H9 (cell line): Measurements from ENCODE around the gene ACSF3. TPM values are rescaled to one million over a fixed set of nuclear protein-coding genes. Genes with fewer than 3 reads are reported as not detected.

Experiments
- DNase-seq: peaks from one replicate; pipeline ENCODE4 v3.0.0-alpha.2; 2017
- H2AFZ ChIP-seq: one replicate; pipeline ENCODE4 v1.6.1; 2013; ENCODE audit warnings: mild to moderate bottlenecking, low read length, control low read depth, moderate library complexity
- H2AK5ac ChIP-seq: 2 replicates; pipeline ENCODE4 v1.6.1; 2013; ENCODE audit warnings: low read length, control low read depth, mixed read lengths; ENCODE audit not compliant: insufficient read length
- H2BK120ac ChIP-seq: one replicate; pipeline ENCODE4 v1.6.1; 2013; ENCODE audit warnings: low read depth, mild to moderate bottlenecking, low read length, control low read depth, inconsistent platforms; ENCODE audit not compliant: poor library complexity, severe bottlenecking
- H2BK12ac ChIP-seq: 2 replicates; pipeline ENCODE4 v1.6.1; 2013; ENCODE audit warnings: low read length, control low read depth, mixed read lengths, low read depth; ENCODE audit not compliant: insufficient read length
- H2BK15ac ChIP-seq: 2 replicates; pipeline ENCODE4 v1.6.1; 2013; ENCODE audit warnings: low read depth, low read length, control low read depth
- H2BK20ac ChIP-seq: one replicate; pipeline ENCODE4 v1.6.1; 2013; ENCODE audit warnings: low read depth, mild to moderate bottlenecking, low read length, control low read depth, inconsistent platforms; ENCODE audit not compliant: poor library complexity, severe bottlenecking
- H2BK5ac ChIP-seq: 2 replicates; pipeline ENCODE4 v1.6.1; 2013; ENCODE audit warnings: low read length, control low read depth, mixed read lengths; ENCODE audit not compliant: insufficient read length
- H3K14ac ChIP-seq: 2 replicates; pipeline ENCODE4 v1.6.1; 2013; ENCODE audit warnings: low read length, control low read depth; ENCODE audit not compliant: insufficient read depth
- H3K18ac ChIP-seq: 2 replicates; pipeline ENCODE4 v1.6.1; 2013; ENCODE audit warnings: low read depth, mild to moderate bottlenecking, mixed read lengths, low read length, control low read depth; ENCODE audit not compliant: insufficient read length
- H3K23ac ChIP-seq: 2 replicates; pipeline ENCODE4 v1.6.1; 2013; ENCODE audit warnings: low read length, control low read depth, mixed read lengths, low read depth; ENCODE audit not compliant: insufficient read length
- H3K23me2 ChIP-seq: 2 replicates; pipeline ENCODE4 v1.6.1; 2013; ENCODE audit warnings: low read depth, mild to moderate bottlenecking, mixed read lengths, low read length, control low read depth; ENCODE audit not compliant: insufficient read length, poor library complexity, severe bottlenecking
- H3K27ac ChIP-seq: 2 replicates; pipeline ENCODE4 v1.5.1; 2013; ENCODE audit warnings: low read length, control low read depth, mixed read lengths, low read depth; ENCODE audit not compliant: insufficient read length
- H3K27me3 ChIP-seq: 2 replicates; pipeline ENCODE4 v1.6.1; 2013; ENCODE audit warnings: low read length, control low read depth, inconsistent platforms; ENCODE audit not compliant: insufficient read depth
- H3K4ac ChIP-seq: 2 replicates; pipeline ENCODE4 v1.6.1; 2013; ENCODE audit warnings: low read depth, mild to moderate bottlenecking, control low read depth, inconsistent platforms, low read length, moderate library complexity
- H3K4me1 ChIP-seq: 2 replicates; pipeline ENCODE4 v1.6.1; 2013; ENCODE audit warnings: low read length, control low read depth, inconsistent platforms; ENCODE audit not compliant: insufficient read depth
- H3K4me2 ChIP-seq: 2 replicates; pipeline ENCODE4 v1.6.1; 2013; ENCODE audit warnings: low read length, control low read depth, mixed read lengths; ENCODE audit not compliant: insufficient read length, insufficient read depth
- H3K56ac ChIP-seq: 2 replicates; pipeline ENCODE4 v1.6.1; 2013; ENCODE audit warnings: low read depth, mild to moderate bottlenecking, mixed read lengths, low read length, control low read depth; ENCODE audit not compliant: insufficient read length
- H3K79me1 ChIP-seq: 2 replicates; pipeline ENCODE4 v1.6.1; 2013; ENCODE audit warnings: low read depth, mild to moderate bottlenecking, moderate library complexity, low read length, control low read depth, inconsistent platforms; ENCODE audit not compliant: insufficient read depth, poor library complexity, severe bottlenecking
- H3K79me2 ChIP-seq: 2 replicates; pipeline ENCODE4 v1.6.1; 2013; ENCODE audit warnings: low read length, control low read depth, inconsistent platforms; ENCODE audit not compliant: insufficient read depth
- H3K9ac ChIP-seq: 2 replicates; pipeline ENCODE4 v1.6.1; 2013; ENCODE audit warnings: low read length, control low read depth, mixed read lengths; ENCODE audit not compliant: insufficient read length; ENCODE audit errors: extremely low read depth
- H3K9me3 ChIP-seq: one replicate; pipeline ENCODE4 v1.6.1; 2013; ENCODE audit warnings: low read depth, low read length, inconsistent platforms; ENCODE audit not compliant: control insufficient read depth
- H3T11ph ChIP-seq: one replicate; pipeline ENCODE4 v1.6.1; 2013; ENCODE audit warnings: mild to moderate bottlenecking, low read length, control low read depth, inconsistent platforms
- H4K20me1 ChIP-seq: one replicate; pipeline ENCODE4 v1.6.1; 2013; ENCODE audit not compliant: control insufficient read depth, insufficient read length, insufficient read depth
- H4K5ac ChIP-seq: 2 replicates; pipeline ENCODE4 v1.6.1; 2013; ENCODE audit warnings: low read depth, mild to moderate bottlenecking, mixed read lengths, low read length, control low read depth; ENCODE audit not compliant: insufficient read length
- H4K8ac ChIP-seq: replicated peaks from 2 replicates; pipeline ENCODE4 v1.6.1; 2013; ENCODE audit warnings: low read length, control low read depth, mixed read lengths, low read depth; ENCODE audit not compliant: insufficient read length
- H4K91ac ChIP-seq: 2 replicates; pipeline ENCODE4 v1.6.1; 2013; ENCODE audit warnings: low read depth, mild to moderate bottlenecking, moderate library complexity, mixed read lengths, low read length, control low read depth; ENCODE audit not compliant: insufficient read length
- H3K27ac Mint-ChIP-seq, 3 experiments: 2 replicates in 2 of 3; 3 replicates in 1 of 3; pipeline ENCODE4 v1.8.0; 2020 to 2021; ENCODE audit warnings: mixed read lengths in 3 of 3, mild to moderate bottlenecking in 1 of 3, moderate library complexity in 1 of 3
- H3K27me3 Mint-ChIP-seq: 2 replicates; pipeline ENCODE4 v1.8.0; 2021; ENCODE audit warnings: low read depth, mild to moderate bottlenecking, moderate library complexity, mixed read lengths
- H3K36me3 Mint-ChIP-seq, 3 experiments: 2 replicates in 2 of 3; 3 replicates in 1 of 3; pipeline ENCODE4 v1.8.0; 2020 to 2021; ENCODE audit warnings: low read depth in 3 of 3, mixed read lengths in 3 of 3; ENCODE audit not compliant: insufficient read depth in 1 of 3
- H3K4me1 Mint-ChIP-seq, 2 experiments: 2 replicates each; pipeline ENCODE4 v1.8.0; 2020; ENCODE audit warnings: mixed read lengths in 2 of 2
- H3K4me3 Mint-ChIP-seq, 2 experiments: 2 replicates in 1 of 2; 3 replicates in 1 of 2; pipeline ENCODE4 v1.8.0; 2020 to 2021; ENCODE audit warnings: mild to moderate bottlenecking in 2 of 2, mixed read lengths in 2 of 2, moderate library complexity in 1 of 2
- H3K9me3 Mint-ChIP-seq, 2 experiments: 2 replicates in 1 of 2; 3 replicates in 1 of 2; pipeline ENCODE4 v1.8.0; 2020; ENCODE audit warnings: mild to moderate bottlenecking in 2 of 2, mixed read lengths in 2 of 2, moderate library complexity in 1 of 2
- WGBS: extraction: QIAGEN DNeasy Blood & Tissue Kit; methylation state at CpG from one replicate; pipeline ENCODE4 v1.1.7; 2013; ENCODE audit warnings: missing lambda C conversion rate, low lambda C conversion rate, mixed read lengths; ENCODE audit not compliant: insufficient read length; ENCODE audit errors: extremely low coverage; 5-methylcytosine and 5-hydroxymethylcytosine counted together
- total RNA-seq: library from RNA; stranded (reverse); gene quantifications from 2 replicates; pipeline ENCODE4 v1.2.1, GENCODE V29; 2021
- TF ChIP-seq, protein P1 (sequence below): fragments of 200-600 bp; sonication (generic); conservative IDR thresholded peaks from 3 replicates; pipeline ENCODE4 v1.8.0; 2021; ENCODE audit warnings: antibody characterized with exemption, mild to moderate bottlenecking

ACSF3 gene
- total RNA-seq, 1 experiment from 2014 or later: 31.3 TPM

DNA sequence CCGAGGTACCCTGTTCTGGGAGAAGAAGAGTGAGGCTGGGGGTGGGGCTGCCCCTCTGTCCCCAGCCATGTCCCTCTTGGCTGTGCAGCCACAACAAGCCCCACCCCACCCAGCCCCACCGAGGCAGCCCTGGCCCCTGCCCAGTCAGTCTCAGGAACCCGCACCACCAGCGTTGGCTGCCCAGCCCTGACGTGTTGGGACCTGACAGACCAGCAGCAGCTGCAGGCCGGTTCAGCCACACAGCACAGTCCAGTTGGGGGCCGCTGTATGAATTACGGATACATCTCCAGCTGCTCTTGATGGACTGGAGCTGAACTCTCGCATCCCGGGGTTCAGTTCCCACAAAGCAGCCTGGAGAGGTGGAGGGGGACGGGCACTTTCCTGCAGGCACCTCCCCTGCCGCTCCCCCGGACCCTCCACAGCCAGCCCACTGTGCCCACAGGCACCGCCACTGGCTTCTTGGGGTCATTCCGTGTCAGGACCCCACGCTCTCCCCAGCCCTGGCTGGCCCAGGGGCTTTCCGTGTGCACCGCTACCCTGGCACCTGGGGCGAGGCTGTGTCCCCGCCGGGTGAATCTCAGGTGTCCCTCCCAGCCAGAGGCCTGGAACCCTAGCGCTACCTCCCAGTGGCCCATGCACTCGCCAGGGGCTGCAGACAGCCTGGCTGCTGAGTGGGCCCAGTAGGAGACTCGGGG lies 84.9 kb downstream of the ACSF3 start:
- no peak overlapping the region for H2BK20ac ChIP-seq
- H3K14ac ChIP-seq: no peak overlapping the region
- no peaks in the 10 kb centered on the region for H3K79me1 ChIP-seq
- Mint-ChIP-seq H3K27me3 (peaks cover 13% of the 10 kb centered on the region), H3K36me3 (no peaks in the 10 kb centered on the region), H3K4me3 (no peak overlapping the region), H3K4me1 (peaks cover 2 to 8% of the 10 kb centered on the region in 2 experiments; a peak in 2 of 4 replicates), H3K27ac (no peak overlapping the region), H3K9me3 (no peaks in the 10 kb centered on the region; a peak in 1 of 5 replicates)
- H3K27me3 ChIP-seq: no peaks in the 10 kb centered on the region
- no peaks in the 10 kb centered on the region for H3K23me2 ChIP-seq
- no peaks in the 10 kb centered on the region for H4K20me1 ChIP-seq
- no peak overlapping the region for H4K91ac ChIP-seq
- H2BK5ac ChIP-seq: no peak overlapping the region
- H3K27ac ChIP-seq: no peak overlapping the region
- no peaks in the 10 kb centered on the region for H3K9me3 ChIP-seq
- no peak overlapping the region for H2AFZ ChIP-seq
- H3K23ac ChIP-seq: no peak overlapping the region
- no peak overlapping the region for H3K56ac ChIP-seq
- H3K4ac ChIP-seq: no peak overlapping the region
- H3K79me2 ChIP-seq: no peaks in the 10 kb centered on the region
- H3K9ac ChIP-seq: no peak overlapping the region
- no peak overlapping the region for H4K5ac ChIP-seq
- no peak overlapping the region for H2BK15ac ChIP-seq
- H3K4me1 ChIP-seq: no peaks in the 10 kb centered on the region
- H4K8ac ChIP-seq: no peak overlapping the region
- WGBS: no CpG with 5 or more reads among the region's 24 CpGs
- DNase-seq: no peak
- no peak overlapping the region for H2BK12ac ChIP-seq
- no peak overlapping the region for H3K18ac ChIP-seq
- TF ChIP-seq, protein P1, sequence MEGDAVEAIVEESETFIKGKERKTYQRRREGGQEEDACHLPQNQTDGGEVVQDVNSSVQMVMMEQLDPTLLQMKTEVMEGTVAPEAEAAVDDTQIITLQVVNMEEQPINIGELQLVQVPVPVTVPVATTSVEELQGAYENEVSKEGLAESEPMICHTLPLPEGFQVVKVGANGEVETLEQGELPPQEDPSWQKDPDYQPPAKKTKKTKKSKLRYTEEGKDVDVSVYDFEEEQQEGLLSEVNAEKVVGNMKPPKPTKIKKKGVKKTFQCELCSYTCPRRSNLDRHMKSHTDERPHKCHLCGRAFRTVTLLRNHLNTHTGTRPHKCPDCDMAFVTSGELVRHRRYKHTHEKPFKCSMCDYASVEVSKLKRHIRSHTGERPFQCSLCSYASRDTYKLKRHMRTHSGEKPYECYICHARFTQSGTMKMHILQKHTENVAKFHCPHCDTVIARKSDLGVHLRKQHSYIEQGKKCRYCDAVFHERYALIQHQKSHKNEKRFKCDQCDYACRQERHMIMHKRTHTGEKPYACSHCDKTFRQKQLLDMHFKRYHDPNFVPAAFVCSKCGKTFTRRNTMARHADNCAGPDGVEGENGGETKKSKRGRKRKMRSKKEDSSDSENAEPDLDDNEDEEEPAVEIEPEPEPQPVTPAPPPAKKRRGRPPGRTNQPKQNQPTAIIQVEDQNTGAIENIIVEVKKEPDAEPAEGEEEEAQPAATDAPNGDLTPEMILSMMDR: no peak
- no peak overlapping the region for H3K4me2 ChIP-seq
- H2BK120ac ChIP-seq: no peak overlapping the region
- H2AK5ac ChIP-seq: no peak overlapping the region
- no peak overlapping the region for H3T11ph ChIP-seq
